ENCODE data around the gene GBP1.
A peak's percentile ranks its signal among the peaks of the same experiment; 100 is the strongest.
"Not testable (repeated sequence)": the region's sequence is repeated elsewhere in the genome, so short reads cannot be mapped to it uniquely, and the experiment has no call there.

GBP1 gene

DNA sequence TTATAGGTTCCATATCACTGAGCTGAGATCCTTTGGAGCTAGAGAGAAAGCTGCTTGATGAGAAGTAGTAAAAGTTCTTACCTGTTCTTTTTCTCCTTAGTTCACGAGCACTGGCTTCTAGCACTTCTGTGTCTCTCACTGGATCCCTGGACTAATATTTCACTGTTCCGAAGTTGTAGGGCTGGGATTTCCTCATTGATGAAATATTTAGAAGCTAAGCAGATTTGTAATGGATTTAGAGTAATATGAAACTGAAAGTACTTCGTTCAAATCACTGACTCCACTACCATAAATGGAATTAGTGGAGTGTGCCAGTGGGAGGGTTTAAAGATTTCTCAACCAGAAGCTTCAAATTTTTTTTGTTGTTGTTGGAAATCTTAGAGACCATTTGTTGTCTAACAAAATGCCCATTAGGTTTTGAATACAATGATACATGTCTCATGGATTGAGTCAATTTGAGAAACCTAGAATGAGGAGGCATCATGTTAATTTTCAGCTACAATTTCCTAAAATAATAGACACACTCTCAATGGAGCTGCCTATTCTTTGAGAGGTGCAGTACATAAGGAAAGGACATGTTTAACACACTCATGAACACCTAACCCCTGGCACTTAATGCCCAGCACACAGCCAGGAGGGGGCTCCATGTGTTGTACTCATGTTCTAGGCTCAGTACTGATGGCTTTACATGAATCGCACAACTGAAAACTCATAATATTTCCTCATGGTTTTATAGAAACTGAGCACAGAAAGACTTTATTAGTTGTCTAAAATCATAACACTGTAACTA lies at the start of gene GBP1:
Gene GBP1, minus strand, starts transcription at position 130 of the 790 bp plus-strand sequence. CDS start 1,974 bp downstream, outside the sequence.
- peak; percentile 89 for DNase-seq

DNA sequence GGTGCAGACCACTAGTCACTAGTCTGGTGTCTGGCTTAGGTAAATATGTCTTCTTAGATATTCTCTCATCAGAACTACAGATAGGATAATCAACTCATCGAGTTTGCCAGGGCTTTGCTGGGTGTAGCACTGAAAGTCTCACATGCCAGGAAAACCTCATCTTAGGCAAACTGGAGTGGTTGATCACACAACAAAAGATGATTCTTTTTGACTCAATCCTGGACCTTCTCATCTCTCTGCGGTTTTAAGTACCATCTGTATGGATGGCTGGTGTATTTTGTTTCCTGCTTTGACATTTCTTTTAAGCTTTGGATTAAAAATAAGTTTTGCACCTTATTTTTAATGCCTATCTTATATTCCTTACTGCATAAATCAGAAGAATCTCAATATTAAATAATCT lies 49.7 kb upstream of the GBP1 start:
- no peak for DNase-seq

GRCh38 chr1:89112871-89113613 lies 48.0 kb upstream of the GBP1 start:
- no peak for DNase-seq

DNA sequence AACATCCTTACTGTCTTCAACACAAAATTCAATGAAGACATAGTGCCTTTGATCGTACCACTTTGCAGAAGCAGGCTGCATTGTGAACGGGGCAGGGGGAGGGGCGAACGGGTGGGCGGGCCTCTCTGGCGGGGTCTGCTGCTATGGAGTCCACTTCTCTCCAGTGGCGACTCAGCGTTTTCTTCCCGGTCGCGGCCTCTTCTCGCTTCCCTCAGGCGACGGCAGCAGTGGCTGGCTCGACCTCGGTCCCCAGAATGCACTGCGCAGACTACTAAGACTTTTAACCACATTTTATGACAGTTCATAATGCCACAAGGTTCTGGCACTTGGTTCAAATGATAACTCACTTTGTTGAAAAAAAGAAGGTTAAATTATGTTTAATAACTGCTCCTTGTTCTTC lies 39.7 kb upstream of the GBP1 start:
- no peak for DNase-seq

- DNase-seq, result peak; percentile 15
Observed at GRCh38 chr1:89104147-89104546, 39.1 kb upstream of the GBP1 start.

- no peak for DNase-seq
Observed at GRCh38 chr1:89102021-89102420, 37.0 kb upstream of the GBP1 start.

- no peak for DNase-seq
Observed at GRCh38 chr1:89100412-89100811, 35.4 kb upstream of the GBP1 start.

- no peak for DNase-seq
Observed at GRCh38 chr1:89098857-89099256, 33.8 kb upstream of the GBP1 start.

GRCh38 chr1:89095737-89096136 lies 30.7 kb upstream of the GBP1 start:
- DNase-seq, result no peak

DNA sequence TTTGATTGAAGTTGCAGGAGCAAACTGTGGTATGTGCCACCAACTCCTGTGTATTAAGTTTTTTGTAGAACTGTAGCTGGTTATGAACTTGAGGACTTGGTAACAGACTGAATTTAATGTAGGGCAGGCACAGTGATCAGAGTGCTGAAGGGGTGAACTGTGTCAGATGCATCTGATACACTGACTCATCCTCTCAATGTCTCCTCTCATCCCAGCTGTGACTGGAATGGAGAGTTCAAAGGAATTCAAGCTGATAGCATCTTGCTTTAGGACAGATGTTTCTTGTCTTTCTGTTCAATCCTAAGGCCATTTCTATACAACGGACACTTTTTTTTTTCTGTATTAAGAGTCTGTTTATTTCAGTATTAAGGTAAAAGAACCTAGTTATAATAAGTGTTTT lies 25.0 kb upstream of the GBP1 start:
- DNase-seq, result peak; percentile 7

DNA sequence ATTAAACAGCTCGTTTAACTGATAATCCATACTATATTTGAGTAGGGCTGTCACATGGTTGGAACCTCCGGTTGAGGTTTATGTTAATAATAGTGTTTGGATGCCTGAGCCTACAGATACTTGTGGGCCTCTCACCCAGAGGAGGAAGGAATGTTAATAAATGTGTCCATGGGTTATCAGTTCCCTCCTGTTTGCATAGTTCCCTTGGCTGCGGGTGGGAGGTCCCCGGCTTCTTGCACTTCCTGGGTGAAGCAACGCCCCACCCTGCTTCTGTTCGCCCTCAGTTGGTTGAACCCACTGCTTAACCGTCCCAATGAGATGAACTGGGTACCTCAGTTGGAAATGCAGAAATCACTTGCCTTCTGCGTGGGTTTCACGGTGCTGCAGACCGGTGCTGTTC lies 23.6 kb upstream of the GBP1 start:
- DNase-seq, result no peak

DNA sequence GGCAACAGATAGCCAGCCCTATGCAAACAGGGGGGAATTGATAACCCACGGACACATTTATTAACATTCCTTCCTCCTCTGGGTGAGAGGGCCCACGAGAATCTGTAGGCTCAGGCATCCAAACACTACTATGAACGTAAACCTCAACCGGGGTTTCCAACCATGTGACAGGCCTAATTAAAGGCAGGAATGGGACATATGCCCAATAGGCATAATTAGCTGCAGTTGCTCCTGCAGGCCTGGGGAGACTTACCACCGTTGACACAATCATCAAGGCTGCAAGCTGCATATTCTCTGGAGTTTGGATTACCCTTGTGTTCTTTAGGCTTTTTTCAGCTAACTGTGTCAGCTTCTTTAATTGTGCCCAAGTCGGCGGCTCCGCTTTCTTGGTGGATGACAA lies 22.2 kb upstream of the GBP1 start:
- DNase-seq, result no peak

DNA sequence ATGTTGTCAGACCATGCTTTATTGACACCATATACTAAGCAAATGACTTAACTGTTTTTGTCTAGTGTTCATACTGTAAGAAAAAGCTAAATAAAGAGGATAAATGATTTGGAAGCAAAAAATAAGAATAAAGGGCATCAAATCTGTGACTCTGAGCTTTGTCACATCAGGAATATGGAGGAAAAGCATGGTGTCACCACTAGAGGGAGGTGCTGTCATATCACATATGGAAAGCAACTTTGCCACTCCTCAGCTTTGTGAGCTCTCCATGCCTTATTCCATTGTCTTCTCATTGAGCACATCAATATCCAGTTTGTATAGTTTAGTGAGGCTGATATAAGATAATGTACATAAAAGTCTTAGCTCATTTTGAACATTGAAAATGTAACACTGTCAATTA lies 20.8 kb upstream of the GBP1 start:
- peak; percentile 45 for DNase-seq

DNA sequence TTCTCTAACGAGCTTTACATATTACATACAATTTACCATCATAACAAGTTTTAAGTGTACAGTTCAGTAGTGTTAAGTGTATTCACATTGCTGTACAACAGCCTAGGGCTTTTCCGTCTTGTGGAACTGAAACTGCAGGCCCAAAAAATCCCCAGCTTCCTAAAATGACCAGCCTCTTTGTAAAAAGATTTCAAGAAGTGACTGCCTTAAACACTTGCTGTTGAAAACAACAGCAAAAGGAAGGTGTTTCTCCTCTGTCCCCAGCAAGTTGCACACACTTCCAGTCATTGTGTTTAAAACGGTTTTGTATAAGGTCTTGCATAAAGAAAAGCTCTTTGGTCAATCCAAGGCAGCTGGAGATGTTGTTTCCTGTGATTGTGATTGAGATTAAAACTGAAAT lies 16.0 kb upstream of the GBP1 start:
- no peak for DNase-seq

DNA sequence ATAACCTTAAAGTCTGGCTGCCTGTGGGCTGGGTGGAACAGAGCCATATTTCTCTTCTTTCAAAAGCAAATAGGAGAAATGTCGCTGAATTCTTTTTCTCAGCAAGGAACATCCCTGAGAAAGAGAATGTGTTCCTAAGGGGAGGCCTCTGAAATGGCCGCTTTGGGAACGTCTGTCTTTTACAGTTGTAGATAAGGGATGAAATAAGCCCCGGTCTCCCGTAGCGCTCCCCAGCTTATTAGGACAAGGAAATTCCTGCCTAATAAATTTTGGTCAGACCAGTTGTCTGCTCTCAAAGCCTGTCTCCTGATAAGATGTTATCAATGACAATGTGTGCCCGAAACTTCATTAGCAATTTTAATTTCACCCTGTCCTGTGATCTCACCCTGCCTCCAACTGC lies 15.1 kb upstream of the GBP1 start:
- DNase-seq, result not testable (repeated sequence)

DNA sequence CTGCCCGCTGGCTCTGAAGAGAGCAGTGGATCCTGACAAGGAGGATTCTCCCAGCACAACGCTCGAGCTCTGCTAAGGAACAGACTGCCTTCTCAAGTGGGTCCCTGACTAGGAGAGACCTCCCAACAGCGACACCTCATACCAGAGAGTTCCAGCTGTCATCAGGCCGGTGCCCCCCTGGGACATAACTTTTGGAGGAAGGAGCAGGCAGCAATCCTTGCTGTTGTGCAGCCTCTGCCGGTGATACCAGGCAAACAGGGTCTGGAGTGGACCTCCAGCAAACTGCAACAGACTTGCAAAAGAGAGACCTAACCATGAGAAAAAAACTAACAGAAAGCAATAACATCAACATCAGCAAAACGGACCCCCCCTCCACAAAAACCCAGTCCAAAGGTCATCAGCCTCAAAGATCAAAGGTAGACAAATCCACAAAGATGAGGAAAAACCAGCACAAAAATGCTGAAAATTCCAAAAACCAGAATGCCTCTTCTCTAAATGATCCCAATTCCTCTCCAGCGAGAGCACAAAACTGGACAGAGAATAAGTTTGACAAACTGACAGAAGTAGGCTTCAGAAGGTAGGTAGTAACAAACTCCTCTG lies 7.6 kb upstream of the GBP1 start:
- not testable (repeated sequence) for DNase-seq

GRCh38 chr1:89070509-89070908 lies 5.5 kb upstream of the GBP1 start:
- DNase-seq, result no peak

- peak; percentile 13 for DNase-seq
Observed at GRCh38 chr1:89069951-89070350, 4.9 kb upstream of the GBP1 start.

DNA sequence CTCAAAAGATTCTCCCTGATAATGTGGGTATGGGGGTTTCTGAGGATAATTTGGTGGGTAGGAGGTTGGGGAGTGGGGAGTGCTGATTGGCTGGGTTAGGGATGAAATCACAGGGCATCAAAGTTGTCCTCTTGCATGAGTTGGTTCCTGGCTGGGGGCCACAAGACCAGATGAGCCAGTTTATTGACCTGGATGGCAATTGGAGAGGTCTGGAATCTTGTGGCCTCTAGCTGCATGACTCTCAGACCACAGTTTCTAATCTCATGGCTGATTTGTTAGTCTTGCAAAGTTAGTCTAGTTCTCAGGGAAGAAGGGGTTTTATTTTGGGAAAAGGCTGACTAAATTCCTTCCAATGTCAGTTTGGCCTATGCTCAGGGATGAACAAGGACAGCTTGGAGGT lies 3.3 kb upstream of the GBP1 start:
- DNase-seq, result peak; percentile 78

DNA sequence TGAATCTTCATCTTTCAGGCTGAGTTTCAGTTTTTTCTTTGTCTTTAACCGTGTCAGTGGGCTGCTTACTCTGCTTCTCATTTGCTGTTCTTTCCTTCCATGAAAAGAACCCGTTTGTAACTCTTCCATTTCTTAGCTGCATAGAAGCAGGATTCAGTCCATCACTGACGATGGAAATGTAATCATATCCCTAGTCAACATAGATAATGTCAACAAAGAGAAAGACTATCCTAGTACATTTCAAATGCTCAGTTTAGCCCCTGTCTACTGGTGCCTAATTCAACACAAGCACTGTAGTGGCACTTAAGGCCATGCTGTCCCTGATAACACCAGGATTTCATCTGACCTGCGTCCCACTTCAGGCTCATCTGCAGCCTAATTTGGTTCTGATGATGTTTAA lies 376 bp downstream of the GBP1 start:
- peak; percentile 22 for DNase-seq

GRCh38 chr1:89063094-89063493 lies 1.9 kb downstream of the GBP1 start:
- no peak for DNase-seq

- DNase-seq, result peak; percentile 51
Observed at GRCh38 chr1:89060091-89060490, 4.9 kb downstream of the GBP1 start.

GRCh38 chr1:89051955-89052312 lies 13.1 kb downstream of the GBP1 start:
- DNase-seq, result no peak

DNA sequence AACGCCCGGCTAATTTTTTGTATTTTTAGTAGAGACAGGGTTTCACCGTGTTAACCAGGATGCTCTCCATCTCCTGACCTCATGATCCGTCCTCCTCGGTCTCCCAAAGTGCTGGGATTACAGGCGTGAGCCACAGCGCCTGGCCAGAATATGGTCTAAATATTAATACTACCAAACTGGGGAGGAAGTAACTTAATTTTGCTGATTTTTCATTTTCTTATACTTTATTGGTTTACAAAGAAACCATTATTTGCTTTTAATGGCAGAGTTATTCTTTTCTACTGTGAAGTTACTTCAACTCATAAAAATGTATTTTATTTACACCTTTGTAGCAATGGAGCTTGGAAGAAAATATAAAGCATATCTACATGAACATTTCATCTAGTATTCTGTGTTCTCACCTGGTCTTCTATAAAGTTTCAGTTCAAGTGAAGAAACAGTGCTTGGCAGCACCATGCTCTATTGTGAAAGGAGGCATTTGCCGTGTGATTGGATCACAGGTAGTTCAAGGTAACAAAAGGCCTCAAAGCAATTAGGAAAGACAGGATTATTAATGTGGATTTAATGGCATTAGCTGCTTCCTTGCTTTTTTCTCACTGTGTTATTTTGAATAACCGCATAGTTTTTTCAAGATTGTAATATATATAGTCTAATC lies 13.6 kb downstream of the GBP1 start:
- DNase-seq, result no peak

Data from EL (cell line).